ENCODE measurements around the gene CPA4.

DNA sequence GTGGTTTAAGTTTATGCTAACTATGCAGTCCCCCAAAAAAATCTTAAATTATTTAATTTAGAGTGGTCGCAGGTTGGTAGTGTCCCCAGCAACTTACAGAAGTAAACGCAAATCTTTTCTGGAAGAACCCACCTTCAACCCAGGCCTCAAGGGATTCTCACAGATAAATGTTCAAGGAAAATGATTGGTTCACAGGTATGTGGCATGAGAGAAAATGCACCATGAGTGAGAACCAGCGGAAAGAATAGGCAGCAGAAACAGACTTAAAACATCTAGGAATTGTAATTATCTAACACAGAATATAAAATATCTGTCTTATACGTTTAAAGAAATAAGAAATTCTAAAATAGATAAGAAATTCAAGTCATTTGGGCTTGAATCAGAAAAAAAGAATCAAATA is 48.9 kb downstream of the CPA4 start:
- TF ChIP-seq, protein P1, sequence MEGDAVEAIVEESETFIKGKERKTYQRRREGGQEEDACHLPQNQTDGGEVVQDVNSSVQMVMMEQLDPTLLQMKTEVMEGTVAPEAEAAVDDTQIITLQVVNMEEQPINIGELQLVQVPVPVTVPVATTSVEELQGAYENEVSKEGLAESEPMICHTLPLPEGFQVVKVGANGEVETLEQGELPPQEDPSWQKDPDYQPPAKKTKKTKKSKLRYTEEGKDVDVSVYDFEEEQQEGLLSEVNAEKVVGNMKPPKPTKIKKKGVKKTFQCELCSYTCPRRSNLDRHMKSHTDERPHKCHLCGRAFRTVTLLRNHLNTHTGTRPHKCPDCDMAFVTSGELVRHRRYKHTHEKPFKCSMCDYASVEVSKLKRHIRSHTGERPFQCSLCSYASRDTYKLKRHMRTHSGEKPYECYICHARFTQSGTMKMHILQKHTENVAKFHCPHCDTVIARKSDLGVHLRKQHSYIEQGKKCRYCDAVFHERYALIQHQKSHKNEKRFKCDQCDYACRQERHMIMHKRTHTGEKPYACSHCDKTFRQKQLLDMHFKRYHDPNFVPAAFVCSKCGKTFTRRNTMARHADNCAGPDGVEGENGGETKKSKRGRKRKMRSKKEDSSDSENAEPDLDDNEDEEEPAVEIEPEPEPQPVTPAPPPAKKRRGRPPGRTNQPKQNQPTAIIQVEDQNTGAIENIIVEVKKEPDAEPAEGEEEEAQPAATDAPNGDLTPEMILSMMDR (IDR thresholded peaks at IDR 0.05), result no peak
- no peak for TF ChIP-seq POLR2AphosphoS5 (IDR thresholded peaks at IDR 0.05)

Measured in suprapubic skin (tissue), 3 donors.